OCI-LY7 (cell line): ENCODE measurements around the gene SEPHS1.

Experiments
- CTCF ChIP-seq: fragments of 200-600 bp; sonication (generic); conservative IDR thresholded peaks from 2 replicates; pipeline ENCODE4 v1.5.1; 2014; ENCODE audit warnings: mild to moderate bottlenecking, antibody characterized with exemption, low read length, moderate library complexity, mixed read lengths
- EZH2phosphoT487 ChIP-seq: fragments of 200-600 bp; sonication (generic); IDR thresholded peaks from 2 replicates; pipeline ENCODE4 v1.6.1; 2018; ENCODE audit warnings: low read depth, borderline replicate concordance, mild to moderate bottlenecking, mixed run types, antibody characterized with exemption, low read length, moderate library complexity, mixed read lengths

- TF ChIP-seq CTCF, result no peak
- TF ChIP-seq EZH2phosphoT487, result no peak
Measured at GRCh38 chr10:13373644-13374043, 25.6 kb upstream of the SEPHS1 start.
